ENCODE measurements around the gene CHCHD6.

Gene CHCHD6

DNA sequence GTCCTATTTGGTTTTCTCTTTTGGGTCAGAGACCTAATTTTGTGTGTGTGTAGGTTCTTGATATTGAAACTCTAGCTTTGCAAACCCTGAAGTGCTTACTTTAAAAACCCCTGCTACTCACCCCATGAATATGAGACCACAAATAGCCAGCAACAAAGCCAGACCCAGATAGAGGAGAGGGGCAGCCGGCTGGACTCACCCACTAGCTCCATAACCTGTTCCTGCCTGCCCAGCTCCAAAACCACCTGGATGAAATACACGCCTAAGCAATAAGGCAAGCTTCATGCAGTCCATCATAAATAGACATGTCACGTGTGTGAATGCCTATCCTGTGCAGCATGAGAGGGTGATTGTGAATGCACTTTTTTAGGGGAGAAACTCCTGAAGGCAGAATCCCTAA, 45.5 kb upstream of the CHCHD6 start:
- TF ChIP-seq, protein P1, sequence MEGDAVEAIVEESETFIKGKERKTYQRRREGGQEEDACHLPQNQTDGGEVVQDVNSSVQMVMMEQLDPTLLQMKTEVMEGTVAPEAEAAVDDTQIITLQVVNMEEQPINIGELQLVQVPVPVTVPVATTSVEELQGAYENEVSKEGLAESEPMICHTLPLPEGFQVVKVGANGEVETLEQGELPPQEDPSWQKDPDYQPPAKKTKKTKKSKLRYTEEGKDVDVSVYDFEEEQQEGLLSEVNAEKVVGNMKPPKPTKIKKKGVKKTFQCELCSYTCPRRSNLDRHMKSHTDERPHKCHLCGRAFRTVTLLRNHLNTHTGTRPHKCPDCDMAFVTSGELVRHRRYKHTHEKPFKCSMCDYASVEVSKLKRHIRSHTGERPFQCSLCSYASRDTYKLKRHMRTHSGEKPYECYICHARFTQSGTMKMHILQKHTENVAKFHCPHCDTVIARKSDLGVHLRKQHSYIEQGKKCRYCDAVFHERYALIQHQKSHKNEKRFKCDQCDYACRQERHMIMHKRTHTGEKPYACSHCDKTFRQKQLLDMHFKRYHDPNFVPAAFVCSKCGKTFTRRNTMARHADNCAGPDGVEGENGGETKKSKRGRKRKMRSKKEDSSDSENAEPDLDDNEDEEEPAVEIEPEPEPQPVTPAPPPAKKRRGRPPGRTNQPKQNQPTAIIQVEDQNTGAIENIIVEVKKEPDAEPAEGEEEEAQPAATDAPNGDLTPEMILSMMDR (IDR thresholded peaks at IDR 0.05), result no peak
- H3K27me3 Mint-ChIP-seq (ENCODE audit: low read depth, poor library complexity), result peaks cover 64% of the 10 kb centered on the region

DNA sequence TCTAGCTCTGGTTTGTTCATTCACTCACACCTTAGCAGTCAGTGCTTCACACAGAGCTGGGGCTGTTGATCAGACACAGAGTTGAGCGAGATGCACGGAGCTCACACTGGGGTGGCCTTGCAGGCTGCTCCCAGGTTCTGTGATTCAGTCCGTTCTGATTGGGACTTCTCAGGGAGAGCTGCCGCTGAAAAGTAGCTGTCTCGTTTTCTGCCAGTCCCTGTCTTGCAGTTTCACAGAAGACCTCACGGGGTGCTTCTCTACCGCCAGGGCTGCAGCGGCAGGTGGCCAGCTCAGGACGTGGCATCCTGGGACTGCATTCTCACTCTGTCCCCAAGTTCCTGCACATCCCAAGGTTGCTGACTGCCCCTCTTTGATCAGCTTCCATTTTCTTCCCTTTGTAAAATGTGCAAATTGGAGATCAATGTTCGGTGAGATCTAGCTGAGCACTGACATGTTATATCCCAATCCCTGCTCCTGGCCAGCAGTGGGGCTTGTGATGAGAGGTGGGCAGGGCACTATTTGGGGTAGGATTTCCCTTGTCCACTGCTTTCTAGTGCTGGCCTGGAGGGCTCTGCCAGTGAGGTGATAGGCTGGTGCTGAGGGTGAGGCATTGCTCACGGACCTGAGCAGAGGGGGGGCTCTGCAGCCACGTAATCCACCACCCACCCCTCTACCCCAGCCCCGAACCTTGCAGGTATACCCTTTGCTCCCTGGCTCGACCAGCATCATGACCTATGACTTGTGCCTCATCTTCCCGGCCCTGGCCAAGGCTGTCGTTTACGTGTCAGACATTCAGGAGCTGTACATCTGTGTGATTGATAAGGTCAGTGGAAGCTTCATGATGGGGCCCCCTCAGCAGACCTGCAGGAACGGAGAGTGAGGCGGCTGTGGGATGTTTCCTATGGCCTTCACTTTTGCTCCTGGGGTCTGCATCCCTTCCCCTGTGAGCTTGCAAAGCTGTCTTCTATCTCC, 43.8 kb upstream of the CHCHD6 start:
- no peaks in the 10 kb centered on the region for H3K36me3 Mint-ChIP-seq (ENCODE audit: low read depth)
- no peak overlapping the region for H3K4me3 Mint-ChIP-seq
- H3K27me3 Mint-ChIP-seq (ENCODE audit: low read depth, poor library complexity), result peaks cover 67% of the 10 kb centered on the region
- H3K4me1 Mint-ChIP-seq, result peaks cover 5% of the 10 kb centered on the region
- TF ChIP-seq, protein P1 (IDR thresholded peaks at IDR 0.05), result no peak
- peaks cover 24% of the 10 kb centered on the region for H3K9me3 Mint-ChIP-seq
- no peak overlapping the region for H3K27ac Mint-ChIP-seq
- no peak for DNase-seq

More for the DNA sequence above, 45.5 kb upstream of the CHCHD6 start:
- Mint-ChIP-seq H3K4me3 (no peak overlapping the region), H3K4me1 (peaks cover 9% of the 10 kb centered on the region), H3K36me3 (ENCODE audit: low read depth) (no peaks in the 10 kb centered on the region), H3K9me3 (peaks cover 24% of the 10 kb centered on the region), H3K27ac (no peak overlapping the region)
- DNase-seq, result no peak

DNA sequence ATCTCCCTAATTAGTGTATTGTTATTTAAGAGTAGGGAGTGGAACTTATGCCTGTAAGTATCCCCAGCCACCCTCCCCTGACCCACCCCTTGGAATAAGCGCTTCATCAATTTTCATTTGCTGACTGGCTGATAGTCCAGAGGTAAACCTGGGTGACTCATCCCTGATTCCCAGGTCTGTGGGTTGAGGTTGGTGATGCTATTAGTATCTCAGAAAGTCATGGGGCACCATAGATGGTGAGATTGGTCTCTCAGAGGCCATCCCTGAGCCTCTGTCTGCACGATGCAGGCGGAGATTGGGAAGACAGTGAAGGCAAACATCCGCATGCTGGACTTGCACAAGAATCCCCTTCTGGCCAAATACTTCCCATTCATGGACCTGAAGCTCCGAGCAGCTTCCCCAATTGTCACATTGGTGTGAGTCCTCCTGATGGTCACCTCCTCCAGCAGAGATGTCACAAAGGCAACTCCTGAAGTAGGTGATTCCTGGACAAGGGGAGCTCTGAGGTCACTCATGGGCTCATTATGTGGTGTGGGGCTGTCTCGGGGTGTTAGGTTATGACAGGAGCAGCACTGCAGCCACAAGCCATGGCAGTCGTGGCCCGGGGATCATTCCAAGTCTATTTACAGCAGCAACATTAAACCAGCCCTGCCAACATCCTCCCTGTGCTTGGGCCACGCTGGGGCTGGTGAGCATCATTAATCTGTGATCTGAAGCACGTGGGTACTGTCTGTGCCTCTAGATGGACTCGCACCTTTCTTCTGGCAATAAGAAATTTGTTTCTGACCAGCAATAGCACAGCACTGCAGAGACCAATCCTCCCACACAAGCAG, 42.3 kb upstream of the CHCHD6 start:
- Mint-ChIP-seq H3K4me1 (peaks cover 5% of the 10 kb centered on the region), H3K27ac (no peak overlapping the region), H3K27me3 (ENCODE audit: low read depth, poor library complexity) (peaks cover 55% of the 10 kb centered on the region), H3K36me3 (ENCODE audit: low read depth) (no peaks in the 10 kb centered on the region), H3K9me3 (peaks cover 24% of the 10 kb centered on the region), H3K4me3 (no peak overlapping the region)
- TF ChIP-seq, protein P1 (IDR thresholded peaks at IDR 0.05), result no peak
- DNase-seq, result no peak

DNA sequence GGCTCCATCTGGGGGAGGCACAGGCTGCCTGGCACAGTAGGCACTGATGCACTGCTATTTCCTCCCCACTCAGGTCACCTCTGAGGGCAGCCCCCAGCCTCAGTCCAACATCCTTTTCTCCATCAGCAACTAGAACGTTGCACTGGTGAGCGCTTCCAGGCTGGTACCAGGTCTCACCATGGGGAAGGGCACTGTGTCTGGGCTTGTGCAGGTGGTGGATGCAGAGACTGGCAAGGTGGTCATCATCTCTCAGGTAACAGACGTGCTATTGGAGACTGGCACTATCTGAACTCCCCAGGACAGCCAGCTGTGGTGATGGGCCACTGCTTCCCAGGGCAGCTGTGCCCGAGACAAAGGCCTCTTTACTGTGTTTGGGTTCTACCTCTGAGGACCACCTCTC, 40.8 kb upstream of the CHCHD6 start:
- Mint-ChIP-seq H3K27ac (no peak overlapping the region), H3K4me1 (peaks cover 8% of the 10 kb centered on the region), H3K4me3 (no peak overlapping the region), H3K9me3 (peaks cover 19% of the 10 kb centered on the region), H3K27me3 (ENCODE audit: low read depth, poor library complexity) (peaks cover 47% of the 10 kb centered on the region), H3K36me3 (ENCODE audit: low read depth) (no peaks in the 10 kb centered on the region)
- TF ChIP-seq, protein P1 (IDR thresholded peaks at IDR 0.05), result no peak
- DNase-seq, result no peak

DNA sequence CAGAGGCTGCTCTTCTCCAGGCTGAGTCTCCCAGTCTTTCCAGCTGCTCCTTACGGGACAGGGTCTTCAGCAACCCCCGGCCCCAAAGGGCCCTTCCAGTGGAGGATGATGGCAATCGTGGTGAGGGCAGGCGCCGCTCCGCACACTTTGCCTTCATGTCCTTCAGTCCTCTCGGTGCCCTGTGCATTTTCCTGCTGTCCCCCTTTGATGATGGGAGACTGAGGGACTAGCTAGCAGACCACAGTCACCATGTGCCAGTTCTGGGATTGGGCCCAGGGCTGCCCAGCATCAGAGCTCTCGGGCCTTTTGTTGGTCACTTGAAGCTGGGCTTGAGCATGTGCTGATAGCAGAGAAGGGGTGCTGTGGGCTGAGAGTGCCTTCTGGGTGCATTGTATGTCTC, 40.3 kb upstream of the CHCHD6 start:
- no peak overlapping the region for H3K27ac Mint-ChIP-seq
- TF ChIP-seq, protein P1 (IDR thresholded peaks at IDR 0.05), result no peak
- H3K36me3 Mint-ChIP-seq (ENCODE audit: low read depth), result no peaks in the 10 kb centered on the region
- peaks cover 11% of the 10 kb centered on the region for H3K4me1 Mint-ChIP-seq
- no peak for DNase-seq
- peaks cover 14% of the 10 kb centered on the region for H3K9me3 Mint-ChIP-seq
- H3K27me3 Mint-ChIP-seq (ENCODE audit: low read depth, poor library complexity), result peaks cover 44% of the 10 kb centered on the region
- no peak overlapping the region for H3K4me3 Mint-ChIP-seq

All from nephron progenitor cell (in vitro differentiated cells).